Neural crest cell (in vitro differentiated cells): ENCODE measurements around the gene PLCL1. TPM values are rescaled to one million over a fixed set of nuclear protein-coding genes. Genes with fewer than 3 reads are reported as not detected.

ENCODE experiments used
- DNase-seq: peaks from one replicate; pipeline ENCODE4 v3.0.0; 2021; ENCODE audit warnings: low read depth, mixed read lengths, low spot score
- H3K27ac Mint-ChIP-seq: one replicate; pipeline ENCODE4 v1.8.0; 2021; ENCODE audit warnings: mild to moderate bottlenecking, mixed read lengths; ENCODE audit not compliant: unreplicated experiment
- H3K27me3 Mint-ChIP-seq: 2 replicates; pipeline ENCODE4 v1.8.0; 2021; ENCODE audit warnings: low read depth, mild to moderate bottlenecking, mixed read lengths
- H3K36me3 Mint-ChIP-seq: 2 replicates; pipeline ENCODE4 v1.8.0; 2021; ENCODE audit warnings: low read depth, mild to moderate bottlenecking, mixed read lengths
- H3K4me1 Mint-ChIP-seq: 2 replicates; pipeline ENCODE4 v1.8.0; 2021; ENCODE audit warnings: mixed read lengths
- H3K4me3 Mint-ChIP-seq: one replicate; pipeline ENCODE4 v1.8.0; 2021; ENCODE audit warnings: mild to moderate bottlenecking, mixed read lengths
- H3K9me3 Mint-ChIP-seq: 2 replicates; pipeline ENCODE4 v1.8.0; 2021; ENCODE audit warnings: mixed read lengths
- total RNA-seq: library from RNA; stranded (reverse); gene quantifications from 2 replicates; pipeline ENCODE4 v1.2.1, GENCODE V29; 2021
- TF ChIP-seq, protein P1 (sequence below): fragments of 200-600 bp; sonication (generic); conservative IDR thresholded peaks from 2 replicates; pipeline ENCODE4 v1.5.0; 2021; ENCODE audit warnings: antibody characterized with exemption, mild to moderate bottlenecking

Gene PLCL1
- total RNA-seq, 1 donor from 2014 or later, result 0.72 TPM

DNA sequence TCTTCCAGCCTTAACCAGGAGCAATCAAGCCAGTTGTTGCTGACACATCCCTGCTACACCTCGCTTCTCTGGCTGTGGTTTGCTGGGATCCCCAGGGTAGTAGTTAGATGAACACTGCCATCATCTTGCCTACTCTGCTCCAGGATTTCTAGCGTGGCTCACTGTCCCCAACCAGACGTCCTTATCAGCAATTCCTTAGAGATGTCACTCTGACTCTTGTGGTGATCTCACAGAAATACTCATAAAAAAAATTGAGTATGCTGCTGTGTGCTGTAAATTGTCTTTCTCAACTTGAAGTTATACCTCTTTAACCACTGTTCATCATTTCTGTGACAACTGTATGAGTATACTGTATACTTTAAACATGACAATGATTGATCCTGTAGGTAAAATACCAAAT is 63.2 kb downstream of the PLCL1 start:
- H3K27me3 Mint-ChIP-seq, result no peaks in the 10 kb centered on the region
- no peaks in the 10 kb centered on the region for H3K4me1 Mint-ChIP-seq
- no peaks in the 10 kb centered on the region for H3K9me3 Mint-ChIP-seq
- H3K27ac Mint-ChIP-seq, result no peak overlapping the region
- no peak for DNase-seq
- TF ChIP-seq, protein P1, sequence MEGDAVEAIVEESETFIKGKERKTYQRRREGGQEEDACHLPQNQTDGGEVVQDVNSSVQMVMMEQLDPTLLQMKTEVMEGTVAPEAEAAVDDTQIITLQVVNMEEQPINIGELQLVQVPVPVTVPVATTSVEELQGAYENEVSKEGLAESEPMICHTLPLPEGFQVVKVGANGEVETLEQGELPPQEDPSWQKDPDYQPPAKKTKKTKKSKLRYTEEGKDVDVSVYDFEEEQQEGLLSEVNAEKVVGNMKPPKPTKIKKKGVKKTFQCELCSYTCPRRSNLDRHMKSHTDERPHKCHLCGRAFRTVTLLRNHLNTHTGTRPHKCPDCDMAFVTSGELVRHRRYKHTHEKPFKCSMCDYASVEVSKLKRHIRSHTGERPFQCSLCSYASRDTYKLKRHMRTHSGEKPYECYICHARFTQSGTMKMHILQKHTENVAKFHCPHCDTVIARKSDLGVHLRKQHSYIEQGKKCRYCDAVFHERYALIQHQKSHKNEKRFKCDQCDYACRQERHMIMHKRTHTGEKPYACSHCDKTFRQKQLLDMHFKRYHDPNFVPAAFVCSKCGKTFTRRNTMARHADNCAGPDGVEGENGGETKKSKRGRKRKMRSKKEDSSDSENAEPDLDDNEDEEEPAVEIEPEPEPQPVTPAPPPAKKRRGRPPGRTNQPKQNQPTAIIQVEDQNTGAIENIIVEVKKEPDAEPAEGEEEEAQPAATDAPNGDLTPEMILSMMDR, result no peak
- no peak overlapping the region for H3K4me3 Mint-ChIP-seq
- H3K36me3 Mint-ChIP-seq, result no peaks in the 10 kb centered on the region

DNA sequence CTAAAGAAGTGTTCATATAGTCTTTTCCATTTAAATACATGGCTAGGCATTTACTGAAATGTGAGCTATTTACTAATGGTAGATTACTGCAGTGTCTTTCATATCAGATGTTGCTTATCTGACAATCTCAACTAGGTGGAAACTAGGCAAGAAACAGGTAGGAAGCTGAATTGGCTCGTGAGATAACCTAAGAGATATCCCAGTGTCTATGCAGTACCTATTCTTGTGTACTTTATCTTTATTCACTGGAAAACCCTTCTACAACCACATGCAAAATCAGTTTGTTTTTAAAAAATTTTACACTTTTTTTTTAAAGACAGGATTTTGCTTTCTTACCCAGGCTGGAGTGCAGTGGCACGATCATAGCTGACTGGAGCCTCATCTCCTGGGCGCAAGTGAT is 63.8 kb downstream of the PLCL1 start:
- H3K27ac Mint-ChIP-seq, result no peak overlapping the region
- H3K4me1 Mint-ChIP-seq, result no peaks in the 10 kb centered on the region
- TF ChIP-seq, protein P1, result no peak
- H3K9me3 Mint-ChIP-seq, result no peaks in the 10 kb centered on the region
- H3K4me3 Mint-ChIP-seq, result no peak overlapping the region
- no peak for DNase-seq
- H3K36me3 Mint-ChIP-seq, result no peaks in the 10 kb centered on the region
- H3K27me3 Mint-ChIP-seq, result no peaks in the 10 kb centered on the region

DNA sequence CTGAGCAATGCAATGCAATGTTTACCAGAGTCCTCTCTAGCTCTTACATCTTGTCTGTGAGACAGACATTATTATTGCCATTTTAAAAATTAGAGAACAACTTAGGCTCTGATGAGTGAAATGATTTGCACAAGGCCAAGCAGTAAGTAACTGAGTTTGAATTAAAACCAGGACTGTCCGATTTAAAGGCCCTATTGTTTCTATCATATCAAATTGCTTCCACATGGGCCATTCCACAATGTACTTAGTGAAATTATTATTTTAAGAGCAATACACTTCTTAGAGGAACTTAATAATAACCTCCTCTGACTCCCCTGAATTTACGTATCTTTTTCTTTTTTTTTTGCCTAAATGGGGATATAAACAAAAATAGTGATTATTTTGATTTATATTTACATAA is 64.6 kb downstream of the PLCL1 start:
- no peak overlapping the region for H3K4me3 Mint-ChIP-seq
- no peak for DNase-seq
- no peaks in the 10 kb centered on the region for H3K4me1 Mint-ChIP-seq
- H3K27me3 Mint-ChIP-seq, result no peaks in the 10 kb centered on the region
- H3K9me3 Mint-ChIP-seq, result no peaks in the 10 kb centered on the region
- H3K36me3 Mint-ChIP-seq, result no peaks in the 10 kb centered on the region
- H3K27ac Mint-ChIP-seq, result no peak overlapping the region
- TF ChIP-seq, protein P1, result no peak

DNA sequence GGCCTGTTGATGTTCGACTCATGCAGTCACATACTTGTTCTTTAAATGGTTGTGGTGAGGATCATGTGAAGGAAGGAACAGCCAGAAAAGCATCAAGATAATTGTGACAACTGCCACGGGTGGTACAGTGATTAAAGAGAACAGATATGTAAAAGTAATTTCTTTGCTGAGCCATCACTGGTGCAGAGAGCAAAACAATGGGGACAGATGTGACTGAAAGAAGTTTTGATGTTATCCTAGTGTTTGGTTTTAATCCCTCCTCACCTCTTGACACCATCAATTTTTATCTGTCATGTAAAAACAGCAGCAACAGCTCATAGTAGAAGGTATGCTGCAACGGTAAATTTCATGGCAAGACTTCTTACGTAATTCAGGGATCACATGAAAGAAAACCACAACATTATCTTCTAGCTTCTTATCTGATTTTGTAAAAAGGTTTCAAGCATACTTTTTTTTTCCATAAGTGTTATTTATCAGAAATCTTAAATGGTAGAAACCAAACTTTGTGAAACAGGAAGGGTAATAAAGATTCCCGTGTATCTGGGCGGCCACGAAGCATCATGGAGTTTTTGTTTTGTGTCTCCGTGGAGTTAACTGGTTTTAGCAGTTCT is 65.2 kb downstream of the PLCL1 start:
- DNase-seq, result no peak
- no peaks in the 10 kb centered on the region for H3K4me1 Mint-ChIP-seq

DNA sequence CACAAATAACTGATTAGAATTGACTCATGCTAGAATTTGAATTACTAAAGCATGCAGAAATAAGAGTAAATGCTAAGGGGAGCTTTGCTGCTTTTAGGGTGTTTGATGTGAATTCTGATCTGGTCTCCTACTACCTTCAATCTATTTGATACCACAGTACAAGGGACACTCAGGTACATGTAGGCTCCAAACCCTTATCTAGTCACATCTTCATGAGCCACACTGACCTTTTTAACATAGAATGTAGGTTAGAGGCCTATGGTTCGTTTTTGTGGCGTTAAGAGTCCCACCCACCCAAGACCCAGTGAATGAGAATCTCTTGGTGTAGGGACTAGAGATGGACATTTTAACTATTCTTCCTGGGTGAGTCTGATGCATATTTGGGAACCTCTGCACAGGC is 65.7 kb downstream of the PLCL1 start:
- H3K9me3 Mint-ChIP-seq, result no peaks in the 10 kb centered on the region
- H3K27ac Mint-ChIP-seq, result no peak overlapping the region
- H3K27me3 Mint-ChIP-seq, result no peaks in the 10 kb centered on the region
- no peaks in the 10 kb centered on the region for H3K4me1 Mint-ChIP-seq
- TF ChIP-seq, protein P1, result no peak
- H3K4me3 Mint-ChIP-seq, result no peak overlapping the region
- H3K36me3 Mint-ChIP-seq, result no peaks in the 10 kb centered on the region
- no peak for DNase-seq

More for the DNA sequence above, 65.2 kb downstream of the PLCL1 start:
- no peak overlapping the region for H3K27ac Mint-ChIP-seq
- H3K4me3 Mint-ChIP-seq, result no peak overlapping the region
- H3K36me3 Mint-ChIP-seq, result no peaks in the 10 kb centered on the region
- TF ChIP-seq, protein P1, result no peak
- H3K27me3 Mint-ChIP-seq, result no peaks in the 10 kb centered on the region
- H3K9me3 Mint-ChIP-seq, result no peaks in the 10 kb centered on the region
